Breast epithelium (tissue), 3 donors: ENCODE results near the gene TNF.

Source experiments
- CTCF ChIP-seq, 3 donors: fragments of 450-650 bp; IDR thresholded peaks; one replicate each; pipeline ENCODE4 v1.5.1; 2016 to 2017; ENCODE audit warnings: antibody characterized with exemption in 3 of 3, mild to moderate bottlenecking in 3 of 3, moderate library complexity in 3 of 3
- POLR2A ChIP-seq: fragments of 450-650 bp; IDR thresholded peaks from one replicate; pipeline ENCODE4 v1.6.1; 2016; ENCODE audit warnings: antibody characterized with exemption, mild to moderate bottlenecking, moderate library complexity
- POLR2AphosphoS5 ChIP-seq, 3 donors: sonication (generic); formaldehyde crosslinking; IDR thresholded peaks; one replicate each; pipeline ENCODE4 v1.6.1; 2017; ENCODE audit warnings: antibody characterized with exemption in 3 of 3

GRCh38 chr6:31582230-31582643, 6.9 kb downstream of the TNF start, which contains the start of gene LTB:
- no peak for TF ChIP-seq CTCF (IDR thresholded peaks at IDR 0.05)
- no peak for TF ChIP-seq POLR2AphosphoS5 (IDR thresholded peaks at IDR 0.05)
- no peak for TF ChIP-seq POLR2A
